ENCODE measurements around the gene B4GALT1.

Gene B4GALT1

GRCh38 chr9:33139421-33140228 lies 27.5 kb downstream of the B4GALT1 start:
- no peak for DNase-seq

- DNase-seq: no peak
Observed at GRCh38 chr9:33138768-33139167, 28.4 kb downstream of the B4GALT1 start.

GRCh38 chr9:33137781-33138264 lies 29.3 kb downstream of the B4GALT1 start:
- no peak for DNase-seq

GRCh38 chr9:33136721-33137670 lies 30.1 kb downstream of the B4GALT1 start:
- DNase-seq: no peak

GRCh38 chr9:33135470-33135958 lies 31.6 kb downstream of the B4GALT1 start:
- DNase-seq: no peak

GRCh38 chr9:33135031-33135461 lies 32.1 kb downstream of the B4GALT1 start:
- DNase-seq: no peak

- no peak for DNase-seq
Observed at GRCh38 chr9:33133186-33133585, 34.0 kb downstream of the B4GALT1 start.

- no peak for DNase-seq
Observed at GRCh38 chr9:33131790-33132772, 35.1 kb downstream of the B4GALT1 start.

- no peak for DNase-seq
Observed at GRCh38 chr9:33130961-33131789, 36.0 kb downstream of the B4GALT1 start.

- no peak for DNase-seq
Observed at GRCh38 chr9:33129886-33130881, 37.0 kb downstream of the B4GALT1 start.

- no peak for DNase-seq
Observed at GRCh38 chr9:33129251-33129885, 37.8 kb downstream of the B4GALT1 start.

- DNase-seq: no peak
Observed at GRCh38 chr9:33128570-33128969, 38.6 kb downstream of the B4GALT1 start.

- DNase-seq: no peak
Observed at GRCh38 chr9:33127881-33128280, 39.3 kb downstream of the B4GALT1 start.

- DNase-seq: no peak
Observed at GRCh38 chr9:33125871-33126823, 41.0 kb downstream of the B4GALT1 start.

- DNase-seq: no peak
Observed at GRCh38 chr9:33125461-33125860, 41.7 kb downstream of the B4GALT1 start.

- no peak for DNase-seq
Observed at GRCh38 chr9:33124751-33125381, 42.3 kb downstream of the B4GALT1 start.

GRCh38 chr9:33124046-33124445 lies 43.1 kb downstream of the B4GALT1 start:
- no peak for DNase-seq

Measured in activated naive CD4-positive, alpha-beta T cell (primary cell).